H9 (cell line): Measurements from ENCODE around the gene RAB25. TPM values are rescaled to one million over a fixed set of nuclear protein-coding genes. Genes with fewer than 3 reads are reported as not detected.

Experiments
- DNase-seq: peaks from one replicate; pipeline ENCODE4 v3.0.0-alpha.2; 2017
- H2AFZ ChIP-seq: one replicate; pipeline ENCODE4 v1.6.1; 2013; ENCODE audit warnings: mild to moderate bottlenecking, low read length, control low read depth, moderate library complexity
- H2AK5ac ChIP-seq: 2 replicates; pipeline ENCODE4 v1.6.1; 2013; ENCODE audit warnings: low read length, control low read depth, mixed read lengths; ENCODE audit not compliant: insufficient read length
- H2BK120ac ChIP-seq: one replicate; pipeline ENCODE4 v1.6.1; 2013; ENCODE audit warnings: low read depth, mild to moderate bottlenecking, low read length, control low read depth, inconsistent platforms; ENCODE audit not compliant: poor library complexity, severe bottlenecking
- H2BK12ac ChIP-seq: 2 replicates; pipeline ENCODE4 v1.6.1; 2013; ENCODE audit warnings: low read length, control low read depth, mixed read lengths, low read depth; ENCODE audit not compliant: insufficient read length
- H2BK15ac ChIP-seq: 2 replicates; pipeline ENCODE4 v1.6.1; 2013; ENCODE audit warnings: low read depth, low read length, control low read depth
- H2BK20ac ChIP-seq: one replicate; pipeline ENCODE4 v1.6.1; 2013; ENCODE audit warnings: low read depth, mild to moderate bottlenecking, low read length, control low read depth, inconsistent platforms; ENCODE audit not compliant: poor library complexity, severe bottlenecking
- H2BK5ac ChIP-seq: 2 replicates; pipeline ENCODE4 v1.6.1; 2013; ENCODE audit warnings: low read length, control low read depth, mixed read lengths; ENCODE audit not compliant: insufficient read length
- H3K14ac ChIP-seq: 2 replicates; pipeline ENCODE4 v1.6.1; 2013; ENCODE audit warnings: low read length, control low read depth; ENCODE audit not compliant: insufficient read depth
- H3K18ac ChIP-seq: 2 replicates; pipeline ENCODE4 v1.6.1; 2013; ENCODE audit warnings: low read depth, mild to moderate bottlenecking, mixed read lengths, low read length, control low read depth; ENCODE audit not compliant: insufficient read length
- H3K23ac ChIP-seq: 2 replicates; pipeline ENCODE4 v1.6.1; 2013; ENCODE audit warnings: low read length, control low read depth, mixed read lengths, low read depth; ENCODE audit not compliant: insufficient read length
- H3K23me2 ChIP-seq: 2 replicates; pipeline ENCODE4 v1.6.1; 2013; ENCODE audit warnings: low read depth, mild to moderate bottlenecking, mixed read lengths, low read length, control low read depth; ENCODE audit not compliant: insufficient read length, poor library complexity, severe bottlenecking
- H3K27ac ChIP-seq: 2 replicates; pipeline ENCODE4 v1.5.1; 2013; ENCODE audit warnings: low read length, control low read depth, mixed read lengths, low read depth; ENCODE audit not compliant: insufficient read length
- H3K27me3 ChIP-seq: 2 replicates; pipeline ENCODE4 v1.6.1; 2013; ENCODE audit warnings: low read length, control low read depth, inconsistent platforms; ENCODE audit not compliant: insufficient read depth
- H3K4ac ChIP-seq: 2 replicates; pipeline ENCODE4 v1.6.1; 2013; ENCODE audit warnings: low read depth, mild to moderate bottlenecking, control low read depth, inconsistent platforms, low read length, moderate library complexity
- H3K4me1 ChIP-seq: 2 replicates; pipeline ENCODE4 v1.6.1; 2013; ENCODE audit warnings: low read length, control low read depth, inconsistent platforms; ENCODE audit not compliant: insufficient read depth
- H3K4me2 ChIP-seq: 2 replicates; pipeline ENCODE4 v1.6.1; 2013; ENCODE audit warnings: low read length, control low read depth, mixed read lengths; ENCODE audit not compliant: insufficient read length, insufficient read depth
- H3K56ac ChIP-seq: 2 replicates; pipeline ENCODE4 v1.6.1; 2013; ENCODE audit warnings: low read depth, mild to moderate bottlenecking, mixed read lengths, low read length, control low read depth; ENCODE audit not compliant: insufficient read length
- H3K79me1 ChIP-seq: 2 replicates; pipeline ENCODE4 v1.6.1; 2013; ENCODE audit warnings: low read depth, mild to moderate bottlenecking, moderate library complexity, low read length, control low read depth, inconsistent platforms; ENCODE audit not compliant: insufficient read depth, poor library complexity, severe bottlenecking
- H3K79me2 ChIP-seq: 2 replicates; pipeline ENCODE4 v1.6.1; 2013; ENCODE audit warnings: low read length, control low read depth, inconsistent platforms; ENCODE audit not compliant: insufficient read depth
- H3K9ac ChIP-seq: 2 replicates; pipeline ENCODE4 v1.6.1; 2013; ENCODE audit warnings: low read length, control low read depth, mixed read lengths; ENCODE audit not compliant: insufficient read length; ENCODE audit errors: extremely low read depth
- H3K9me3 ChIP-seq: one replicate; pipeline ENCODE4 v1.6.1; 2013; ENCODE audit warnings: low read depth, low read length, inconsistent platforms; ENCODE audit not compliant: control insufficient read depth
- H3T11ph ChIP-seq: one replicate; pipeline ENCODE4 v1.6.1; 2013; ENCODE audit warnings: mild to moderate bottlenecking, low read length, control low read depth, inconsistent platforms
- H4K20me1 ChIP-seq: one replicate; pipeline ENCODE4 v1.6.1; 2013; ENCODE audit not compliant: control insufficient read depth, insufficient read length, insufficient read depth
- H4K5ac ChIP-seq: 2 replicates; pipeline ENCODE4 v1.6.1; 2013; ENCODE audit warnings: low read depth, mild to moderate bottlenecking, mixed read lengths, low read length, control low read depth; ENCODE audit not compliant: insufficient read length
- H4K8ac ChIP-seq: replicated peaks from 2 replicates; pipeline ENCODE4 v1.6.1; 2013; ENCODE audit warnings: low read length, control low read depth, mixed read lengths, low read depth; ENCODE audit not compliant: insufficient read length
- H4K91ac ChIP-seq: 2 replicates; pipeline ENCODE4 v1.6.1; 2013; ENCODE audit warnings: low read depth, mild to moderate bottlenecking, moderate library complexity, mixed read lengths, low read length, control low read depth; ENCODE audit not compliant: insufficient read length
- H3K27ac Mint-ChIP-seq, 3 experiments: 2 replicates in 2 of 3; 3 replicates in 1 of 3; pipeline ENCODE4 v1.8.0; 2020 to 2021; ENCODE audit warnings: mixed read lengths in 3 of 3, mild to moderate bottlenecking in 1 of 3, moderate library complexity in 1 of 3
- H3K27me3 Mint-ChIP-seq: 2 replicates; pipeline ENCODE4 v1.8.0; 2021; ENCODE audit warnings: low read depth, mild to moderate bottlenecking, moderate library complexity, mixed read lengths
- H3K36me3 Mint-ChIP-seq, 3 experiments: 2 replicates in 2 of 3; 3 replicates in 1 of 3; pipeline ENCODE4 v1.8.0; 2020 to 2021; ENCODE audit warnings: low read depth in 3 of 3, mixed read lengths in 3 of 3; ENCODE audit not compliant: insufficient read depth in 1 of 3
- H3K4me1 Mint-ChIP-seq, 2 experiments: 2 replicates each; pipeline ENCODE4 v1.8.0; 2020; ENCODE audit warnings: mixed read lengths in 2 of 2
- H3K4me3 Mint-ChIP-seq, 2 experiments: 2 replicates in 1 of 2; 3 replicates in 1 of 2; pipeline ENCODE4 v1.8.0; 2020 to 2021; ENCODE audit warnings: mild to moderate bottlenecking in 2 of 2, mixed read lengths in 2 of 2, moderate library complexity in 1 of 2
- H3K9me3 Mint-ChIP-seq, 2 experiments: 2 replicates in 1 of 2; 3 replicates in 1 of 2; pipeline ENCODE4 v1.8.0; 2020; ENCODE audit warnings: mild to moderate bottlenecking in 2 of 2, mixed read lengths in 2 of 2, moderate library complexity in 1 of 2
- WGBS: extraction: QIAGEN DNeasy Blood & Tissue Kit; methylation state at CpG from one replicate; pipeline ENCODE4 v1.1.7; 2013; ENCODE audit warnings: missing lambda C conversion rate, low lambda C conversion rate, mixed read lengths; ENCODE audit not compliant: insufficient read length; ENCODE audit errors: extremely low coverage; 5-methylcytosine and 5-hydroxymethylcytosine counted together
- total RNA-seq: library from RNA; stranded (reverse); gene quantifications from 2 replicates; pipeline ENCODE4 v1.2.1, GENCODE V29; 2021
- TF ChIP-seq, protein P1 (sequence below): fragments of 200-600 bp; sonication (generic); conservative IDR thresholded peaks from 3 replicates; pipeline ENCODE4 v1.8.0; 2021; ENCODE audit warnings: antibody characterized with exemption, mild to moderate bottlenecking

Gene RAB25
- total RNA-seq, 1 experiment from 2014 or later: 43.1 TPM

DNA sequence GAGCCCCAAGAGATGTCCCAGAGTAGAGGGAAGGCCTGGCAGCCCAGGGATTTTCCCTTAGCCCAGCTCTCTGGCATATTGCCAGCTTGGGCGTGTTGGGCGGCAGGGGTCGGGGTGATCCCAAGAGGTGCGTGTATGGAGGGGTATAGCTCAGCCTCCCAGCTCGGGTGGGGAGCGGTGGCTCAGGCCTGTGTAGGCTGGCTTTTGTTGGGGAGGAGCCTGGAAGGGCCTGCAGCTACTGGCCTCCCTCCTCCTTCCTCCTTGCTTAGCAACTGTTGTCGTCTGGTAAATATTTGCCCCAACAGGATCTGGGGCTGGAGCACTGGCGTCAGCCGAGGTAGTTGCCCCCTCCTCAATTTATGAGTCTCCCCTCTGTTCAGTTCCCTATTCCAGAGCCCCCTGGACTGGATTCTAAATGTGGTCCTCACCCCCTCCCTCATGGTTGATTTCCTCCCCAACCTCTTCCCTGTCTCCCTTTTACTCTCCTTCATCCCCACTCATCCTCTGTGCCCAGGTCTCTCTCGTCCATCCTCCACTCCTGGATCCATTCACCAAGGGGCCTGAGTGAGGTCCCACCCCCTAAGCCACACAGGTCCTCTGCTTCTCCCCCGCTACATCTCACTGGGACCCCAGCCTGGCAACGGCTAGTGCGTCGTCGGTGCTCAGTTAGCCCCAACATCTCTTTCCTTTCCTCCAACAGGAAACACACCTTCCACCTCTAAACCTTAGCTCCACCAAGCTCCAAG lies 43.3 kb downstream of the RAB25 start:
- Histone ChIP-seq H3K56ac (no peak overlapping the region), H3K18ac (peak overlapping the region; percentile 97), H2AK5ac (peak overlapping the region; percentile 99), H2BK20ac (peak overlapping the region; percentile 50), H4K8ac (peak overlapping the region; percentile 84), H3K23ac (no peak overlapping the region), H3K27ac (peak overlapping the region; percentile 26), H3K9me3 (no peaks in the 10 kb centered on the region), H2AFZ (no peak overlapping the region), H2BK12ac (peak overlapping the region; percentile 98), H4K20me1 (peaks cover 2% of the 10 kb centered on the region), H3K9ac (peak overlapping the region; percentile 2), H3K23me2 (peaks cover 5% of the 10 kb centered on the region), H2BK120ac (peak overlapping the region; percentile 91), H4K5ac (peak overlapping the region; percentile 63), H3K4ac (peak overlapping the region; percentile 97), H3K4me1 (peaks cover 14% of the 10 kb centered on the region; the same call in 1 of the 2 replicates), H3K79me1 (no peaks in the 10 kb centered on the region), H2BK5ac (no peak overlapping the region), H3K14ac (peak overlapping the region; percentile 97), H3T11ph (no peak overlapping the region), H4K91ac (peak overlapping the region; percentile 98), H3K79me2 (no peaks in the 10 kb centered on the region), H3K27me3 (no peaks in the 10 kb centered on the region), H3K4me2 (peak overlapping the region; percentile 63), H2BK15ac (no peak overlapping the region)
- Mint-ChIP-seq H3K27me3 (0 out of 2 replicates have a peak, but pooled peaks cover under 1% of the 10 kb centered on the region), H3K4me3 (peak overlapping the region in 1 of 2 experiments; percentile 59; a peak in 3 of 5 replicates), H3K27ac (peak overlapping the region; percentile 31 to 97 (median 71)), H3K4me1 (peaks cover 54 to 64% of the 10 kb centered on the region in 2 experiments), H3K9me3 (no peaks in the 10 kb centered on the region; a peak in 2 of 5 replicates), H3K36me3 (peaks cover 0 to 2% (median under 1%) of the 10 kb centered on the region in 3 experiments; a peak in 4 of 7 replicates)
- TF ChIP-seq, protein P1, sequence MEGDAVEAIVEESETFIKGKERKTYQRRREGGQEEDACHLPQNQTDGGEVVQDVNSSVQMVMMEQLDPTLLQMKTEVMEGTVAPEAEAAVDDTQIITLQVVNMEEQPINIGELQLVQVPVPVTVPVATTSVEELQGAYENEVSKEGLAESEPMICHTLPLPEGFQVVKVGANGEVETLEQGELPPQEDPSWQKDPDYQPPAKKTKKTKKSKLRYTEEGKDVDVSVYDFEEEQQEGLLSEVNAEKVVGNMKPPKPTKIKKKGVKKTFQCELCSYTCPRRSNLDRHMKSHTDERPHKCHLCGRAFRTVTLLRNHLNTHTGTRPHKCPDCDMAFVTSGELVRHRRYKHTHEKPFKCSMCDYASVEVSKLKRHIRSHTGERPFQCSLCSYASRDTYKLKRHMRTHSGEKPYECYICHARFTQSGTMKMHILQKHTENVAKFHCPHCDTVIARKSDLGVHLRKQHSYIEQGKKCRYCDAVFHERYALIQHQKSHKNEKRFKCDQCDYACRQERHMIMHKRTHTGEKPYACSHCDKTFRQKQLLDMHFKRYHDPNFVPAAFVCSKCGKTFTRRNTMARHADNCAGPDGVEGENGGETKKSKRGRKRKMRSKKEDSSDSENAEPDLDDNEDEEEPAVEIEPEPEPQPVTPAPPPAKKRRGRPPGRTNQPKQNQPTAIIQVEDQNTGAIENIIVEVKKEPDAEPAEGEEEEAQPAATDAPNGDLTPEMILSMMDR: no peak
- peak; percentile 69 for DNase-seq
- WGBS: no CpG with 5 or more reads among the region's 15 CpGs
